Left kidney (tissue), 2 donors: Measurements from ENCODE around the gene PYGB. TPM values are rescaled to one million over a fixed set of nuclear protein-coding genes. Genes with fewer than 3 reads are reported as not detected.

Experiments used
- DNase-seq: peaks from one replicate; pipeline ENCODE4 v3.0.0-alpha.2; 2013
- polyA plus RNA-seq: library from polyadenylated mRNA; unstranded; fragments of 120-200 nt; gene quantifications from one replicate; pipeline ENCODE4 v1.2.1, GENCODE V29; 2013; ENCODE audit not compliant: insufficient read length

Gene PYGB
- polyA plus RNA-seq, 1 donor = 47.0 TPM

DNA sequence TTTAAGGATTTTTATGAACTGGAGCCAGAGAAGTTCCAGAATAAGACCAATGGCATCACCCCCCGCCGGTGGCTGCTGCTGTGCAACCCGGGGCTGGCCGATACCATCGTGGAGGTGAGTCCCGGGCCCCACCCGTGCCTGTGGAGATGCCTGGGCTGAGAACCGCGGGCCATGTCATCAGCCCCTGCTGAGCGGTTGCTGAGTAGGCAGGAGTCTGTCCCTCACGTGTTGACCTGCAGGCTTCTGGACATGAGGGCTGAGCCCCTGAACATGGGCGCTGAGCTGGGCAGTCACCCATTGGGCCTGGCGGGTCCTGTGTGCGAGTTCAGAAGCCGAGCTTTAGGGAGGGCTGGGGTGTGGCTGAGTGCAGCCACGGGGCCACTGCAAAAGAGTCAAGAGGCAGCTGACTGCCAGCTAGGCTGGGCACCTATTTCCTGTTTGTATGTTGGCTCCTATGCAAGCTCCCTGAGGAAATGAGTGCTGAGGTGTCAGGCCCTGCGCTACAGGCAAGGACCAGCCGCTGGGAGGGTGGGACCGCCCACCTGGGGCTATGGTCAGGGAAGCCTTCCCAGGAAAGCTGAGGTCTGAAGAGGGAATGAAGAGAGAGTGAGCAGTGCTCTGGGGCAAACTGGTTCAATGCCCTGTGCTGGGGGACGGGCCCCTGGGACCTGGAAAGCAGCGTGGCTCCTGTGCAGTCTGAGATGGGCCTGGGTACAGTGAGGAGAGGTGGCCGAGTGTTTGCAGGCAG, 34.3 kb downstream of the PYGB start:
- no peak for DNase-seq

DNA sequence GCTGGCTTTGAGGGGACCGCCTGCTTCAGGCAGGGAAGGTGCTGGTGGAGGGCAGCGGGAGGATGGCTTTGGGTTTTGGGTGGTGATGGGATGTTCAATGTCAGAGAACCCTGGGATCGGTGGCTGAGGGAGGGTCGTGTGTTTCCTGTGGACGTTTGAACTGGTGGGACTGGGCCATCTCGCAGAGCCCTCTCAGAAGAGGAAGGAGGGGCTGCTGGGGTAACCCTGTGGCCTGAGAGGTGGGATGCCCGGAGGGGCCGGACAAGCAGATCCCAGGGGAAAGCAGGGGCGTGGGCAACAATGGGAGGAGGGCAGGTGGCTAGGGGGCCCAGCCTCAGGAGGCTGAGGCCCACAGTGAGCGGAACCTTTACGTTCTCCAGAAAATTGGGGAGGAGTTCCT, 34.9 kb downstream of the PYGB start:
- no peak for DNase-seq

GRCh38 chr20:25283221-25283951, 35.5 kb downstream of the PYGB start:
- DNase-seq = no peak

GRCh38 chr20:25284131-25284601, 36.3 kb downstream of the PYGB start:
- no peak for DNase-seq

- DNase-seq = no peak
These were observed 37.3 kb downstream of the PYGB start for GRCh38 chr20:25285091-25285647.

DNA sequence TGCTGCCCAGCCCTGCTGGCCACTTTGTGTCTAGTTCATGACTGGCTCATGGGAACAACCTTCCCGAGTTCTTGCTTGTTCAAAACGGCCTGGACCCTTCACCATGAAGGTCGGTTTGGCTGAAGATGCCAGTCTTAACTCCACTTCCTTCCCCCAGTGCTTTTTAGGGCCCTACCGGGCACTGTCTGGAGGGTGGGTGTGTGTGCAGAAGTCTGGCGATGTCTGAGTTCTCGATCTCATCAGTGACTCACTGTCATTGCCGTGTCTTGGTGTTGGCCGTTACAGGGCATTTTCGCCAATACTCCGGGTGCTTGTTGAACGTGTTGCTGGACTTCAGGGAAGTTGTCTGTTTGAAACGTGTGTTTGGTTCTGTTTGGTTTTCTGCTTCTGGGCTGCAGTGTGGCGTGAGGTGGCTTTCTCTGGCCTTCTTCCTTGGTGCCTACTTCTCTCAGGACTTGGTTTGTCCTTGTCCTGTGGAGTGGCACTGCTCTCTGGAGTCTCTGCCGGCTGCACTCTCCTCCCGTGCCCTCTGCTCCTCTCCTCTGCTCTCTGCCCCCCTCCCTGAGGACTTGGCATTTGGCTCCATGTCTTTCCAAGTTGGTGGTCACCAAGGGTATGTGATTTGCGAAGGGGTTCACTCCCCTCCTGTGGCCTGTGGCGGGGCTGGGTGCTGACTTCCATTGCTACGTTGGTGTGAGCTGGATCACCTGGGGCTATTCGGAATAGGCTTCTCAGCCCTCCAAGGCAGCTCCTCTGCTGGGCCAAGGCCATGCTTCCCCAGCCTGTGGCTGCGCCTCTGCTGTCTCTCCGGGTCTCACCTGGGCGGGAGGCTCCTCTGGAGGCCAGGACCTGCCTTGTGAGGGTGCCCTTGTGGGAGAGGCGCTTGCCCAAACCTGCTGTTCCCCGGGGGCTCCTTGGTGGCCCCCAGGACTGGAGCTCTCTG, 38.2 kb downstream of the PYGB start:
- no peak for DNase-seq

DNA sequence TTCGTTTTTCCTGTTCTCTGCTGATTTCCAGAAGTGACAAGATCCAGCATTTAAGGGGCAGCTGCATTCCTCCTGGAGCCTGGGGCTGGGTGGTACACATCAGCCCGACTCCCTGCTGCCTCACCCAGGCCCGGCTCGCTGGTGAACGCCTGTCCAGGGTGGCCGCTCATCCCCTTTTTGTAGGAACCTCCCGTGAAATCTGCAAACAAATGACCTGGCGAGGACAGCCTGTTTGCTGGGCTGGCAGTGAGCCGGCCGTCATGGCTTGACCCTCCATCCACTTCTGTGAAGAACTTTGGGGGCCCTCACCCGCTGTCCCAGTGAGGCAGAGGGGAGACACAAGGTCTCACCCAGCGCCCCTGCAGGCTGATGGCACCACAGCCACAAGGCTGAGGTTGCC, 39.0 kb downstream of the PYGB start:
- DNase-seq = no peak

DNA sequence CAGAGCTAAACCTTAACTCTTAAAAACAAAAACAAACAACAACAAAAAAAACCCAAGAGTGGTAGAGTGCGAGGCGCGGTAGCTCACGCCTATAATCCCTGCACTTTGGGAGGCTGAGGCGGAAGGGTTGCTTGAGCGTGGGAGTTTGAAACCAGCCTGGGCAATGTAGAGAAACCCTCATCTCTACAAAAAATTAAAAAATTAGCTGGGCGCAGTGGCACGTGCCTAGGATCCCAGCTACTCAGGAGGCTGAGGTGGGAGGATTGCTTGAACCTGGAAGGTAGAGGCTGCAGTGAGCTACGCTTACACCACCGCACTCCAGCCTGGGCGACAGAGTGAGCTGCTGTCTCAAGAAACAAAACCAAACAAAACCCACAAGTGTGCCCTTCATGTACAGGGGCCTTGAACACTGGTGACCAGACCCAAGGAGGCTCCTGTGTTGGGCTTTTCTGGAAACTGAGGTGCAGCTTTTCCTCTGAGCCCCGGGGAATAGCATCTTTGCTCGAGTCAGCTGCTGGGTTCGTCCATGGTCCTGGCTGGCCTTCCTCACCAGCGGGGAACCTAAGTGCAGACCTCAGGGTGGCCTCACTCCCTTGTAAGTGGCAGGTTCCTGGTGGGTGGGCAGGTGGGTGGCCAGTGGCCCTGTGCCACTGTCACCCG, 39.9 kb downstream of the PYGB start:
- no peak for DNase-seq

- no peak for DNase-seq
These were observed 40.7 kb downstream of the PYGB start for GRCh38 chr20:25288291-25289181.

DNA sequence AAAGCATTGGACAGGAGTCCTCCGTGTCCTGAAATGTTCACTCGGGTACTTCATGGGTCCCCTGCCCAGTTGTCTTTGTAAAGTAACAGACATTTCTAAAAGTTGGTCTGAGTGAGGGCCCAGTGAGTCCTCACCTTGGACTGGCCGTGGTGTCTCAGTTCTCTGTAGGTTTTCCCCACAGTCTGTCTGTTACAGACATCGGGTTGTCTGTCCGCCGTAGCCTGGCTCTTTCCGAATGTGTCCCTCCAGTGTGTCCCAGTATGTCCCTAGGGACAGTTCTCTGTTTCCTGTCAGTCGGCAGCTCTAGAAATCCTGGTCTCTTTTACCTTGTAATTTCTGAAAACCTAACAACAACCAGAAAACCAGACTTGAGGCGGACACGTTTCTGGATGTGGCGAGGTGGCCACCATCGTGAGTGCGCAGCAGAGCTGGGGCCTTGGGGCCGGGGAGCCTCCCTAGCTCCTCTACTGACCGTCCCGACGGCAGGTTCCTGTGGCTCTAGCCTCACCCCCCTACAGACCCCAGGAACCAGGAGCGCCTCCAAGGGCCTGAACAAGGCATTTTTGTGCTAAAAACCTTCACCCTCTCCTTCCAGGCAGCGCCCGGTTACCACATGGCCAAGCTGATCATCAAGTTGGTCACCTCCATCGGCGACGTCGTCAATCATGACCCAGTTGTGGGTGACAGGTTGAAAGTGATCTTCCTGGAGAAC, 42.2 kb downstream of the PYGB start:
- DNase-seq = no peak

GRCh38 chr20:25290646-25291431, 43.0 kb downstream of the PYGB start:
- no peak for DNase-seq

DNA sequence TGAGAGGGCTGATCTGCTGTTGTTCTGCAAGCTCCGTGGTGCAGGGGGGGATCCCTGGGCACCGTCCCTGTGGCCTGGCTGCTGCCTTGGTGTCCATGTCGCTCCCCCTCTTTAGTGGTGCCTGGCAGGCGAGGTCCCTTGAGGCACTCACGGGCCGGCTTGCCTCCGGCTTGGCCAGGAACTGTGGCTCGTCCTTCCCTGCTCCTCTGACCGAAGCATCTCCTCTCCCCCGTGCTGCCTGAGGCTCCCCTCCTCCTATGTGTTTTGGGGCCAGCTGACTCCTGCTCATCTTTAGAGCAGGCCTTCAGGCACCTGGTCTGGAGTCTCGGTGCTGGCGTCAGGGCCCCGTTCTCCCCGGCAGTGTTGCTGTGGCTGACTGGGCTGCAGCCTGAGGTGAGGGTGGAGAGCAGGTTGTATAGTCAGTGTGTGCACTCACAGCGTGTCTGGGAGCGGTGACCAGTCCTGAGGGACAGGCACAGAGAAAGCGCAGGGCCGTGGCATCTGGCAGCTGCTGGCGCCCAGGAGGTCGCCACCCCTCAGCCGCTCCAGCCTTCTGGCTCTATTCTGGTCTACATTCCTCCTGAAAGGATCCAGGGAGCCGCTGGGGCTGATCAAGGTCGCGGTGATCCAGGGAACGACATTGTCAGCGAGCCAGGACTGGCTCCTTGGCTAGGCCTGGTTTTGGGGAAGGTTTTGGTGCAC, 43.7 kb downstream of the PYGB start:
- DNase-seq = no peak

DNA sequence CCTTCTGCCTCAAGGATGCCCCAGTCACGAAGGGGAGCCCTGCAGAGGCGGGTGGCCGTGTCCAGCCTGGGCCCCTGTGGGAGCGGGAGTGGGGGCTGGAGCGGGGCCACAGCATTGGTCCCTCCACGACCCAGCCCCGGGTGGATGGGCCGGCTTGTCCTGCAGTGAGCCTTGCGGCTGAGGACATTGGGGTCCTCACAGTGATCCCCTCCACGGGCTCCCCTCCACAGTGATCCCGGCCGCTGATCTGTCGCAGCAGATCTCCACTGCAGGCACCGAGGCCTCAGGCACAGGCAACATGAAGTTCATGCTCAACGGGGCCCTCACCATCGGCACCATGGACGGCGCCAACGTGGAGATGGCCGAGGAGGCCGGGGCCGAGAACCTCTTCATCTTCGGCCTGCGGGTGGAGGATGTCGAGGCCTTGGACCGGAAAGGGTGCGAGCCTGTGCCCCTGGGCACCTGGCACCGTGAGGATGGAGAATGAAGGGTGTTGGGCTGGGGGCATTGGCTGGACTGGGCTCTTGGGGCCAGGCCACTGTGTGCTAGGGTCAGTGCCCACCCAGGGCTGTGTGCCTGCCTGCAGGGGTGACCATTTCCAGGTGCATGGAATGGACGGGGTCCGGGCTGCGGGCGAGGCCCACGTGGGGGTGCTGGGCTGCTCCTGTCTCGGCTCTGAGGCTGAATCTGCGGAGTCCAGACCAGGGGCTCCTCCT, 44.4 kb downstream of the PYGB start:
- no peak for DNase-seq

DNA sequence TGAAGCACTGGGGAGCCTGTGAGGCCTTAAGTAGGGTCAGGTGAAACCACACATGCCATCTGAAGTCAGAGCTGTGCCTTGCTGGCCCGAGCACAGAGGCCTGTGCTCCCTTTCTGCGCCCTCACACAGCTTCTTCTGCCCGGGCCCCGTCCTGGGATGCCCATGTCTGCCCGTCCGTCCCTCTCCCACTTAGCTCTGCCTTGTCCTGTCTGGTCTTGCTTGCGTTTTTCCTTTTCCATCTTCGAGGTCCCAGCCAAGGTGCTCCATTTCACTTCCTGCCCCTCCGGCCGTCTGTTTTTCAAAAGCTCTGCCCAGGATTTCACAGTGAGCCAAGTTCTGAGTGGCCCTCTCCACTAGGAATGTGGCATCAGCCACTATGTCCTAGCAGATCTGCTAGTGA, 45.6 kb downstream of the PYGB start:
- no peak for DNase-seq

DNA sequence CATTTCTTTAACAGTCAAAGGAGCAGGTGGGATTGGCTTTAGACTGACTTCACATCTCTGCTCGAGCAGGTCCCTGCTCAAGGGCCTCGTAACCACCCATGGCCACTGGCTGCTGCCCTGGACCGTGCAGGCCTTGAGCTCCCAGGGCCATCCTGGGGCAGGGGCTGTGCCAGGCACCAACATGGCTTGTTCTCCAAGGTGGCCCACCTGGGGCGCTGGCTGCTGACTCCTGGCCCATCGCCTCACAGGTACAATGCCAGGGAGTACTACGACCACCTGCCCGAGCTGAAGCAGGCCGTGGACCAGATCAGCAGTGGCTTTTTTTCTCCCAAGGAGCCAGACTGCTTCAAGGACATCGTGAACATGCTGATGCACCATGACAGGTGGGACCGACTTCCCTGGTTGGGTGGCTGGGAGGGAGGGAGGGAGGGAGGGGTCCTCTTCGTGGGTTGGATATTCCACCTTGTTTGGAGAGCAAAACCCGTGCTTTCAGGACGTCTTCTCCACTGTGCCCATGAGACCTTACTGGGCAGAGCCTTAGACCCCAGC, 46.1 kb downstream of the PYGB start:
- DNase-seq = no peak

DNA sequence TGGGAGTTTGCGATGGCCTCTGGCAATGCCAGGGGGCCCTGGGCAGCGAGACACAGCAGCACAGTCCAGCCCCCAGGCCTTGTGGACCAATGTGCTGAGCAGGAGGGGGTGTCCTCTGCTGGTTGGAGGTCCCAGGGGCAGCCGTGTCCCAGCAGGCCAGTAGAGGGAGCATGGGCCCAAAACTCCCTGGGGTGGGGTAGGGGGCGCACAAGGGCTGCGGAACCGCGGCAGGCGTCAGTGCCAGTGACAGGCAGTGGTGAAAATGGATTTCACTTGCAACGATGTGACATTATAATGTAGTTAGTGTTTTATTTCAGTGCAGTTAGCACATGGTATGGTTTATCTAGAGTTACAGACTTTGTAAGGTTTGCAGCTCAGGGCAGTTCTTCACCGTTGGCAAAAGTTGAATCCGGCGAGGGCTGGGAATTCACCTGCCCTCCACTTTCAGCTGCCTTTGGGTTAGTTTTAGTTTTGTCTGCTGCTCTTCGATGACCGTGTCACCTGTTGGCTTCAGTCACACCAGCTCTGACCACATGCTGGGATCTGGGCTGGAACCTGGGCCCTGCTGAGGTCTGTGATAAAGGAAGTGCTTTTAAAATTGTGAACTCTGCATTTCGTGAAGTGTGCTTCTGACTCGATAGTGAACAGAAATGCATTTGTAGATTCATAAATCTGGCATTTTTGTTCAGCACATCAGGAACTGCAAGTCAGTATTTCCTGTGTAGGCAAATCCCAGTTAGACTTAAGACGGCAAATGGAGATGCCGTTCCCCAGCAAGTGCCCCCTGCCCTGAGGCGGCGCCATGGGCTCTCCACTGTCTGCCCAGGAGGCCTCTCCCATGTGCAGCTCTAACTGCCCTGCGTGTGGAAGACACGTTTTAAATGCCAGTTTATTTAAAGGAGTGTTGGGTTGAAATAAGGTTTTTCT, 46.8 kb downstream of the PYGB start:
- DNase-seq = peak; percentile 45
